Aortic smooth muscle cell (primary cell): ENCODE data around the gene EXOC1. TPM values are rescaled to one million over a fixed set of nuclear protein-coding genes. Genes with fewer than 3 reads are reported as not detected.

Experiments used
- total RNA-seq: library from RNA; depleted of rRNA; stranded (reverse); fragments of >200 nt; gene quantifications from 2 replicates; pipeline ENCODE4 v1.2.3, GENCODE V29; 2014

Gene EXOC1, protein sequence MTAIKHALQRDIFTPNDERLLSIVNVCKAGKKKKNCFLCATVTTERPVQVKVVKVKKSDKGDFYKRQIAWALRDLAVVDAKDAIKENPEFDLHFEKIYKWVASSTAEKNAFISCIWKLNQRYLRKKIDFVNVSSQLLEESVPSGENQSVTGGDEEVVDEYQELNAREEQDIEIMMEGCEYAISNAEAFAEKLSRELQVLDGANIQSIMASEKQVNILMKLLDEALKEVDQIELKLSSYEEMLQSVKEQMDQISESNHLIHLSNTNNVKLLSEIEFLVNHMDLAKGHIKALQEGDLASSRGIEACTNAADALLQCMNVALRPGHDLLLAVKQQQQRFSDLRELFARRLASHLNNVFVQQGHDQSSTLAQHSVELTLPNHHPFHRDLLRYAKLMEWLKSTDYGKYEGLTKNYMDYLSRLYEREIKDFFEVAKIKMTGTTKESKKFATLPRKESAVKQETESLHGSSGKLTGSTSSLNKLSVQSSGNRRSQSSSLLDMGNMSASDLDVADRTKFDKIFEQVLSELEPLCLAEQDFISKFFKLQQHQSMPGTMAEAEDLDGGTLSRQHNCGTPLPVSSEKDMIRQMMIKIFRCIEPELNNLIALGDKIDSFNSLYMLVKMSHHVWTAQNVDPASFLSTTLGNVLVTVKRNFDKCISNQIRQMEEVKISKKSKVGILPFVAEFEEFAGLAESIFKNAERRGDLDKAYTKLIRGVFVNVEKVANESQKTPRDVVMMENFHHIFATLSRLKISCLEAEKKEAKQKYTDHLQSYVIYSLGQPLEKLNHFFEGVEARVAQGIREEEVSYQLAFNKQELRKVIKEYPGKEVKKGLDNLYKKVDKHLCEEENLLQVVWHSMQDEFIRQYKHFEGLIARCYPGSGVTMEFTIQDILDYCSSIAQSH
- 39.6 and 55.9 TPM in 2 replicates for total RNA-seq

DNA sequence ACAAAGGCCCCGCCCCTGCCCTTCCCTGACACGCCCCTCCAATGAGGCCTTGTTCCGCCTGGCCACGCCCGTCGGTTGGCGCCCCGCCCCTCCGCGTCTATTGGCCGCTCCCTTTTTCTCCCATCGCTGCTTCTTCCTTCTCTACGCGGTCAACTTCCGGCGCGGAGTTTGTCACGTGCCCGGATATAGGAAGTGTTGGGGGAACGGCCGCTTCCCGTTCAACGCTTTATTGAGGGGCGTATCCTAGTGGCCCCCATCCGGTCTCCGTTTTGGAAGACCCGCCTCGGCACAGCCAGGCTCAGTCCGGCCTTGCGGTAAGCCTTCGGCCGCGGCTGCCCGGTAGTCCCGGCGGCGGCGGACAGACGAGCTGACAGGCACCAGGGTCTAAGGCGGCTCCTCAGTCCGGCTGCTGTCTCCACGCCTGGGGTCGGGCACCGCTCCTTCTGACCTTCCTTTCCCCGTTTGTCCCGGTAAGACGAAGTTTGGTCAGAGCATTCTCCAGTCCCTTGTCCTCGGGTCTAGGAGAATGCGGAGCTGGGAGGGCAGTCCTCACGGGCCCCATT, at the start of gene EXOC1:
Gene EXOC1 (plus strand): TSS at position 165 of the 563 bp plus-strand sequence. CDS start 4,676 bp downstream, outside the sequence.

DNA sequence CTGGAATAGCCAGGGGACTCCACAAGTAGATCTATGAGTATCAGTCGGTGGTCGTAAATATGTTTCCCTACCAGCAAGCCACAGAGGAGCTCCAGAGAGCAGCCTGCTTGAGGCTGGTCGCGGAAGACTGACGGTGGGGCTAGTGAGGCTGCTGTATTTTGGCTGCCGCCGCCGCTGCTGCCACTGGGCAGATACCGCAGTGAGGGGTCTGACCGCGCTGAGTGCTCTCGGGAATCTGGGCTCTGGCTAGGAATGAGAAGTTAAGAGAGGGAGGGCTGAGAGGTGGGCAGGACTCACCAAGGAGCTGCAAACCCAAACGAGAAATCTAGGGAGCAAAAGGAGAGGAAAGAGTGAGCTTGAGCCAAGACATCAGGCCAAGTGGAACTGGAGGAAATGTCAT, 33.8 kb upstream of the EXOC1 start, which contains the start of gene EXOC1L:
Gene EXOC1L (plus strand): TSS at position 157 of the 400 bp plus-strand sequence. CDS start 237 bp downstream, at position 394.

DNA sequence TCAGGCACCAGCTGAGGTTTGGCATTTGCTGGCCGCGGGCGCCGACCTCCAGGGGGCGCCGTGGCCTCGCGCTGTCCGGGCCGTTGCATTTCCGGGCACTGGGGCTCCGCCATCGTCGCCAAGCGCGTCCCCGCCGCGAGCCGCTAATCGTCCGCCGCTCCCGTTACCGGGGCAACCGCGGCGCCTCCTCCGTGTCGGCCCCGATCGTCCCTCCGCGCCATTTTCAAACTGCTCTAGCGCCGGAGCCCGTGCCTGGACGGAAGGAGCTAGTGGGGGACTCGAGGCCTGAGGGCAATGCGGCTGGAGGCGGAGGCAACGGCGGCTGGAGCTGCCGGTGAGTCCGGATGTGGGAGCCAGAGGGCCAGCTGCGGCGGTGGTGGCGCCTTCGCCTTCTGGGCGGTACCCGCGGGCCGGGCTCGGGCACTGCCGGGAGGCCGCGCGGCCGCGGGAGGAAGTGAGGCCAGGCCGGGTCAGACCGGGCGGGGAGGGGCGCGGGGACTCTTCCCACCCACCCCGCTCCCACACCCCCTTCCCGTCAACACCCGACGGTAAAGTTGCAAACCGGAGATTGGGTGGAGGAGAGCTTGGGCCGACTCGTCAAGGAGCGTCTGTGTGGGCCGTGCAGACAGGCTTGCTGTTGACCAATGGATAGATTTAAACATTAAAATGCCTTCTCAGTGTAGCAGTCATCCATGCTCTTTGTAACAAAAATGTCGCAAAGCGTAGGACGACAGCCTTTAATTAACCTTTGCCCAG, 95.5 kb downstream of the EXOC1 start, which contains the start of gene CEP135:
Gene CEP135 (plus strand): TSS at position 220 of the 756 bp plus-strand sequence. CDS start 3,186 bp downstream, outside the sequence.

Other genes starting within 250 kb of the EXOC1 start
- gene NMU, start 217.3 kb upstream of the EXOC1 start, total RNA-seq, result not detected in 2 replicates
- gene EXOC1L, start 33.9 kb upstream of the EXOC1 start, total RNA-seq, result not detected in 2 replicates
- gene CEP135, start 95.3 kb downstream of the EXOC1 start, total RNA-seq, result 6.1 and 6.8 TPM in 2 replicates